ENCODE results near the gene BAG3. TPM values are rescaled to one million over a fixed set of nuclear protein-coding genes. Genes with fewer than 3 reads are reported as not detected.

BAG3 gene
- polyA plus RNA-seq (0.28 and 0.61 TPM in 2 replicates), polyA minus RNA-seq (0.58 TPM in 1 of 2 replicates, not detected in the other)

DNA sequence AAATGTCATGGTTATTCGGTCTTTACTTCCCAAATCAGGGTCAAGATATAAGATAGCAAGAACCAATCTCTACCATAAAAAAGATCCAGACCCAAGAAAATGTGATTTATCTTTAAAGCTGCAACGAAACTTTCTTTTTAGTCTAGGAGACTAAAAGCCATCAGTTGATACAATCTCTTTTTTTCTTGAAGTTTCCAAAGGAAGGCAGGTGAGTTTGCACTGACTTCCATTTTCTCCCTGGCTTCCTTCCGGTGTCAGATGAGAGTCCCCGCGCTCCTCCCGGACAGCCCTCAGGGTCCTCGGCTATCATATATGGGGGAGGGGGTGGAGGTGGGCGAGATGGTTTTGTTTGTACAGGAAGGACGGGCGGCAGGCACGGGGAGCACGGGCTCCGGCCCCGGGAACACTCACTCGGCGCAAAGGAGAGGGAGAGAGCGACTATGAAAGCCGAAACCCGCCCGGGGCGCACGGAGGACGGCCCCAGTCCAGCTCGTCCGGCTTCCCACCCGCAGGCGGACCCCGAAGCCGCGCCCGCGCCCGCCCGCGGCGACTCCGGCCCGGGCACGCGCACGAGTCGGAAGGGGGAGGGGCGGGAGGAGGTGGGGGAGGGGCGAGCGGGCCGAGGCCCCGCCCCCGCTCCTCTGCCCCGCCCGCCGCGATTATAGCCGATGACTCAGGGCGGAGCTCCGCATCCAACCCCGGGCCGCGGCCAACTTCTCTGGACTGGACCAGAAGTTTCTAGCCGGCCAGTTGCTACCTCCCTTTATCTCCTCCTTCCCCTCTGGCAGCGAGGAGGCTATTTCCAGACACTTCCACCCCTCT lies at the start of gene BAG3:
Gene BAG3 (plus strand): TSS at position 689 of the 822 bp plus-strand sequence. CDS start 296 bp downstream, outside the sequence.
- Histone ChIP-seq H3K27ac (ENCODE audit: low read length) (no peak within 1 kb of the TSS), H3K9me3 (ENCODE audit: low read length) (no peaks in the 10 kb centered on the region), H2AFZ (ENCODE audit: low read depth, low read length) (peak within 1 kb of the TSS; percentile 94), H3K4me2 (ENCODE audit: low read length) (peak within 1 kb of the TSS; percentile 72), H3K4me3 (ENCODE audit: low read length) (peak within 1 kb of the TSS; percentile 86), H3K27me3 (ENCODE audit: insufficient read depth, low read depth, low read length) (peaks cover 3% of the 10 kb centered on the region), H3K36me3 (ENCODE audit: insufficient read depth, low read length) (no peaks in the 10 kb centered on the region), H3K9ac (ENCODE audit: low read length) (peak within 1 kb of the TSS; percentile 71), H4K20me1 (ENCODE audit: insufficient read depth) (no peaks in the 10 kb centered on the region), H3K79me2 (replicated peaks; ENCODE audit: insufficient read depth, low read length) (no peaks in the 10 kb centered on the region), H3F3A (ENCODE audit: insufficient read depth, low read length, poor library complexity, severe bottlenecking) (no peaks in the 10 kb centered on the region), H3K9me2 (ENCODE audit: insufficient read depth, low read length) (no peaks in the 10 kb centered on the region)
- no peak for TF ChIP-seq EZH2 (IDR thresholded peaks at IDR 0.05; ENCODE audit: borderline replicate concordance, insufficient read depth, low read length, poor library complexity, severe bottlenecking)
- TF ChIP-seq, protein P1, sequence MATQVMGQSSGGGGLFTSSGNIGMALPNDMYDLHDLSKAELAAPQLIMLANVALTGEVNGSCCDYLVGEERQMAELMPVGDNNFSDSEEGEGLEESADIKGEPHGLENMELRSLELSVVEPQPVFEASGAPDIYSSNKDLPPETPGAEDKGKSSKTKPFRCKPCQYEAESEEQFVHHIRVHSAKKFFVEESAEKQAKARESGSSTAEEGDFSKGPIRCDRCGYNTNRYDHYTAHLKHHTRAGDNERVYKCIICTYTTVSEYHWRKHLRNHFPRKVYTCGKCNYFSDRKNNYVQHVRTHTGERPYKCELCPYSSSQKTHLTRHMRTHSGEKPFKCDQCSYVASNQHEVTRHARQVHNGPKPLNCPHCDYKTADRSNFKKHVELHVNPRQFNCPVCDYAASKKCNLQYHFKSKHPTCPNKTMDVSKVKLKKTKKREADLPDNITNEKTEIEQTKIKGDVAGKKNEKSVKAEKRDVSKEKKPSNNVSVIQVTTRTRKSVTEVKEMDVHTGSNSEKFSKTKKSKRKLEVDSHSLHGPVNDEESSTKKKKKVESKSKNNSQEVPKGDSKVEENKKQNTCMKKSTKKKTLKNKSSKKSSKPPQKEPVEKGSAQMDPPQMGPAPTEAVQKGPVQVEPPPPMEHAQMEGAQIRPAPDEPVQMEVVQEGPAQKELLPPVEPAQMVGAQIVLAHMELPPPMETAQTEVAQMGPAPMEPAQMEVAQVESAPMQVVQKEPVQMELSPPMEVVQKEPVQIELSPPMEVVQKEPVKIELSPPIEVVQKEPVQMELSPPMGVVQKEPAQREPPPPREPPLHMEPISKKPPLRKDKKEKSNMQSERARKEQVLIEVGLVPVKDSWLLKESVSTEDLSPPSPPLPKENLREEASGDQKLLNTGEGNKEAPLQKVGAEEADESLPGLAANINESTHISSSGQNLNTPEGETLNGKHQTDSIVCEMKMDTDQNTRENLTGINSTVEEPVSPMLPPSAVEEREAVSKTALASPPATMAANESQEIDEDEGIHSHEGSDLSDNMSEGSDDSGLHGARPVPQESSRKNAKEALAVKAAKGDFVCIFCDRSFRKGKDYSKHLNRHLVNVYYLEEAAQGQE (IDR thresholded peaks at IDR 0.05; ENCODE audit: borderline replicate concordance): no peak
- peak; percentile 28 for TF ChIP-seq RAD21 (conservative IDR thresholded peaks at IDR 0.05)
- TF ChIP-seq CTCF (IDR thresholded peaks at IDR 0.05; ENCODE audit: poor library complexity, severe bottlenecking): no peak
- peak; percentile 43 for TF ChIP-seq MXI1 (conservative IDR thresholded peaks at IDR 0.05; ENCODE audit: poor library complexity, severe bottlenecking)
- peak; percentile 70 for TF ChIP-seq POLR2AphosphoS5 (IDR thresholded peaks at IDR 0.05)

DNA sequence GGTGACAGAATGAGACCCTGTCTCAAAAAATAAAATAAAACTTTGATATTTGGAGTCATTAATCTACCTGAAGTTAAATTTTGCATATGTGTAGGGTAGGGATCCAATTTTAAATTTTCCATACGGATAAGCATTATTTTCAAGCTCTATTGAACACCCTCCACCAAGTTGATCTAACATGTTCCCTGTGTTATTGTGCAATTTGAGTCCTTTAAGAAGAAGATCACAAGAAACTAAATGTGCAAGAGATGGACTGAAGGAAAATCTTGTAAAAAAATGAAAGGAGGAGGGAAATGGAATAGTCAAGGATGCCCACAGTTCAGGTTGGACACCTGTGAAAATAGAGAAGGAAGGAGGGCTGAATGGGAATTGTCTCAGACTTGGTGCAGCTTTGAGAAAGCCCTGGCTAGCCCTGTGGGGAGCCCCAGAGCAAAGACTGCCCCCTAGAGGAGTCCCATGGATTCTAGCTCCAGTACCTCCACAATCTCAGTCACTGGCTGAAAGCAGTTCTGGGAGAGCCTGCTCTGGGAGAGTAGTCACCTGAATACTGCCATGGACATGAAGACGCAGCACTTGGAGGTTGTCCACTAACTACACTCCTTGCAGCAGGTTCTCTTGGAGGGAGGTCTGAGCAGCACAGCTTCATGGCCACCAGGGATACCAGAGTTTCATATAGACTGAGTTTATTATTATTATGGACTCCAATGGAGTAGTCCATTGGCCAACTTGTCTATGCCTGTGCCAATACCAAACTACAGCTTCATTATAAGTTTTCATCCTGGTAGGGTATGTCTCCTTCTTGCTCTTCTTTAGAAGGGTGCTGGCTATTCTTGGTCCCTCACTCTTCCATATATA lies 48.7 kb upstream of the BAG3 start:
- Histone ChIP-seq H3F3A (ENCODE audit: insufficient read depth, low read length, poor library complexity, severe bottlenecking) (no peaks in the 10 kb centered on the region), H3K4me2 (ENCODE audit: low read length) (no peak overlapping the region), H3K9me2 (ENCODE audit: insufficient read depth, low read length) (no peaks in the 10 kb centered on the region), H2AFZ (ENCODE audit: low read depth, low read length) (no peak overlapping the region), H3K27ac (ENCODE audit: low read length) (no peak overlapping the region), H3K36me3 (ENCODE audit: insufficient read depth, low read length) (no peaks in the 10 kb centered on the region), H3K27me3 (ENCODE audit: insufficient read depth, low read depth, low read length) (no peaks in the 10 kb centered on the region), H3K79me2 (replicated peaks; ENCODE audit: insufficient read depth, low read length) (no peaks in the 10 kb centered on the region), H4K20me1 (ENCODE audit: insufficient read depth) (no peaks in the 10 kb centered on the region), H3K4me3 (ENCODE audit: low read length) (no peak overlapping the region), H3K9ac (ENCODE audit: low read length) (no peak overlapping the region), H3K9me3 (ENCODE audit: low read length) (no peaks in the 10 kb centered on the region)
- TF ChIP-seq POLR2AphosphoS5 (IDR thresholded peaks at IDR 0.05) (no peak), MXI1 (conservative IDR thresholded peaks at IDR 0.05; ENCODE audit: poor library complexity, severe bottlenecking) (no peak)

Measured in neural cell (in vitro differentiated cells).